Cardiac muscle cell (in vitro differentiated cells and primary cell): Measurements from ENCODE around the gene AGPAT4. TPM values are rescaled to one million over a fixed set of nuclear protein-coding genes. Genes with fewer than 3 reads are reported as not detected.

Experiments
- DNase-seq, 2 donors: peaks; one replicate each; pipeline versions ENCODE4 v3.0.0 to v3.0.0-alpha.2; 2010 to 2017; ENCODE audit warnings: low read depth in 1 of 2, low spot score in 1 of 2
- H3K27ac ChIP-seq: fragments of 200-600 bp; sonication (generic); 2 replicates; pipeline ENCODE4 v1.5.1; 2016
- H3K27me3 ChIP-seq: fragments of 200-600 bp; sonication (generic); 2 replicates; pipeline ENCODE4 v1.6.0; 2016; ENCODE audit warnings: control low read depth
- H3K36me3 ChIP-seq: fragments of 200-600 bp; sonication (generic); 2 replicates; pipeline ENCODE4 v1.5.1; 2016; ENCODE audit warnings: control low read depth
- H3K4me1 ChIP-seq: fragments of 200-600 bp; sonication (generic); 2 replicates; pipeline ENCODE4 v1.8.1; 2017; ENCODE audit warnings: low read depth, mild to moderate bottlenecking, mixed run types
- H3K4me3 ChIP-seq: fragments of 200-600 bp; sonication (generic); 2 replicates; pipeline ENCODE4 v1.5.1; 2016; ENCODE audit warnings: mild to moderate bottlenecking
- H3K9me3 ChIP-seq: fragments of 200-600 bp; sonication (generic); 2 replicates; pipeline ENCODE4 v1.5.1; 2017; ENCODE audit warnings: low read depth, mild to moderate bottlenecking, control low read depth
- polyA plus RNA-seq: library from polyadenylated mRNA; unstranded; fragments of >200 nt; fragmentation: Nextera tagmentation; extraction: Ambion mirVana; gene quantifications from 2 replicates; pipeline ENCODE4 v1.2.1, GENCODE V29; 2016
- total RNA-seq: library from RNA; depleted of rRNA; stranded (reverse); fragments of >200 nt; gene quantifications from 2 replicates; pipeline ENCODE4 v1.2.3, GENCODE V29; 2016
- TF ChIP-seq, protein P1 (sequence below): IDR thresholded peaks from 2 replicates; pipeline ENCODE4 v1.5.1; 2012; ENCODE audit warnings: low read depth, mild to moderate bottlenecking, low read length

The AGPAT4 gene
- total and polyA plus RNA-seq, 2 experiments from 2014 or later, result 13.9 to 17.7 TPM

- Histone ChIP-seq H3K27ac (peak overlapping the region; percentile 25), H3K9me3 (no peaks in the 10 kb centered on the region), H3K4me1 (peaks cover 19% of the 10 kb centered on the region), H3K36me3 (no peaks in the 10 kb centered on the region), H3K27me3 (no peaks in the 10 kb centered on the region), H3K4me3 (peak overlapping the region; percentile 91)
- peak; percentile 15 to 49 for DNase-seq
- TF ChIP-seq, protein P1, sequence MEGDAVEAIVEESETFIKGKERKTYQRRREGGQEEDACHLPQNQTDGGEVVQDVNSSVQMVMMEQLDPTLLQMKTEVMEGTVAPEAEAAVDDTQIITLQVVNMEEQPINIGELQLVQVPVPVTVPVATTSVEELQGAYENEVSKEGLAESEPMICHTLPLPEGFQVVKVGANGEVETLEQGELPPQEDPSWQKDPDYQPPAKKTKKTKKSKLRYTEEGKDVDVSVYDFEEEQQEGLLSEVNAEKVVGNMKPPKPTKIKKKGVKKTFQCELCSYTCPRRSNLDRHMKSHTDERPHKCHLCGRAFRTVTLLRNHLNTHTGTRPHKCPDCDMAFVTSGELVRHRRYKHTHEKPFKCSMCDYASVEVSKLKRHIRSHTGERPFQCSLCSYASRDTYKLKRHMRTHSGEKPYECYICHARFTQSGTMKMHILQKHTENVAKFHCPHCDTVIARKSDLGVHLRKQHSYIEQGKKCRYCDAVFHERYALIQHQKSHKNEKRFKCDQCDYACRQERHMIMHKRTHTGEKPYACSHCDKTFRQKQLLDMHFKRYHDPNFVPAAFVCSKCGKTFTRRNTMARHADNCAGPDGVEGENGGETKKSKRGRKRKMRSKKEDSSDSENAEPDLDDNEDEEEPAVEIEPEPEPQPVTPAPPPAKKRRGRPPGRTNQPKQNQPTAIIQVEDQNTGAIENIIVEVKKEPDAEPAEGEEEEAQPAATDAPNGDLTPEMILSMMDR, result no peak
Measured at GRCh38 chr6:161272635-161273273, 1.1 kb downstream of the AGPAT4 start.

DNA sequence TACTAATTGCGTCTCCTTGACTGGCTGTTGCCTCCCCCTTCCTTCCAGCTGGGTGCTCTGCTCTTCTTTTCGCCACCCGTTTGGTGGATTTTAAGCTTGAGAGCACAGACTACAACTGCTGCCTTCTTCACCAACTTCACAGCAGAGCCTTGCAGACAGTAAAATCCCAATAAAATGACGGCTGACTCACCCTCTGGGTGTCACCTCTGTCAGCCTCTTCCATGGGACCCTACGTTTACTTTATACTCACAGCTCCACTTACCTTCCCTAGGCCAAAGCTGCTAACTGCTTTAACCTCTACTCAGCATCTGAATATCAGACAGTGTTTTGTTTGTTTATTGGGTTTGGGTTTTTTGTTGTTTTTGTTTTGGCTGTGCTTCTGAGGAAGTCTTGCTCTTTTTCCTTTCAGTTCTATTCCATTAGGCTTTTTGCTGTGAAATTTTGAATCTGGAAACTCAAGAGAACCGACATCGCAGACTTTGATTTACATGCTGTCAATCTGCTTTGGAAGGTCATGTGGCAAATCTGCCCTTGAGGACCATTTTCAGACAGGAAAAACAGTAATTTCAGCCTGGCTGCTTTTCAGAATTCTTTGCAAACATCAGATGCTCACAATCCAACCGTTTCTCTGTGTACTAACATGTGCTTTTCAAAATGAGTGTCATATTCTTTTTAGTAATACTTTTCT is 2.4 kb downstream of the AGPAT4 start:
- no peaks in the 10 kb centered on the region for H3K36me3 ChIP-seq
- peaks cover 19% of the 10 kb centered on the region for H3K4me1 ChIP-seq
- H3K4me3 ChIP-seq, result peak overlapping the region; percentile 91
- TF ChIP-seq, protein P1, result no peak
- H3K9me3 ChIP-seq, result no peaks in the 10 kb centered on the region
- H3K27ac ChIP-seq, result peak overlapping the region; percentile 40
- no peaks in the 10 kb centered on the region for H3K27me3 ChIP-seq
- no peak for DNase-seq

GRCh38 chr6:161270116-161270515 is 3.7 kb downstream of the AGPAT4 start:
- Histone ChIP-seq H3K4me3 (no peak overlapping the region), H3K36me3 (no peaks in the 10 kb centered on the region), H3K27me3 (no peaks in the 10 kb centered on the region), H3K27ac (no peak overlapping the region), H3K9me3 (no peaks in the 10 kb centered on the region), H3K4me1 (peaks cover 19% of the 10 kb centered on the region)
- DNase-seq, result no peak
- TF ChIP-seq, protein P1, result no peak

DNA sequence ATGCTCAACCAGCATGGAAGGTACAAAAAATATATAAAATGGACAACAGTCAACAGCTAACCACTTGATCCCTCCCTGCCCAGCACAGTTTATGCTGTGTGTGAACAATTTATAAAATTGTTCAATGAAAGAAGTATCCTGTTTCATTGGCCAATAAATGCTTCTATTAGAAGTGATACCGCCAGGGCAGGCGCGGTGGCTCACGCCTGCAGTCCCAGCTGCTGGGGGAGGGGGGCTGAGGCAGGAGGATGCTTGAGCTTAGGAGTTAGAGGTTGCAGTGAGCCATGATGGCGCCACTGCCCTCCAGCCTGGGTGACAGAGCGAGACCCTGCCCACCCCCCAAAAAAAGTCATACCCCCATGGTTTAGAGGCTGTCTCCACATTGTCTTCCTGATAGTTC is 4.6 kb downstream of the AGPAT4 start:
- Histone ChIP-seq H3K27me3 (no peaks in the 10 kb centered on the region), H3K9me3 (no peaks in the 10 kb centered on the region), H3K4me3 (no peak overlapping the region), H3K4me1 (peaks cover 16% of the 10 kb centered on the region), H3K27ac (no peak overlapping the region), H3K36me3 (no peaks in the 10 kb centered on the region)
- TF ChIP-seq, protein P1, result no peak
- DNase-seq, result no peak

- no peak overlapping the region for H3K27ac ChIP-seq
- peaks cover 16% of the 10 kb centered on the region for H3K4me1 ChIP-seq
- TF ChIP-seq, protein P1, result no peak
- no peaks in the 10 kb centered on the region for H3K9me3 ChIP-seq
- no peaks in the 10 kb centered on the region for H3K27me3 ChIP-seq
- no peak overlapping the region for H3K4me3 ChIP-seq
- DNase-seq, result no peak
- no peaks in the 10 kb centered on the region for H3K36me3 ChIP-seq
Measured at GRCh38 chr6:161268531-161269210, 5.2 kb downstream of the AGPAT4 start.
